ENCODE measurements around the gene LEP. TPM values are rescaled to one million over a fixed set of nuclear protein-coding genes. Genes with fewer than 3 reads are reported as not detected.

Gene LEP
- total and polyA plus RNA-seq, 2 experiments from 2014 or later, result not detected

DNA sequence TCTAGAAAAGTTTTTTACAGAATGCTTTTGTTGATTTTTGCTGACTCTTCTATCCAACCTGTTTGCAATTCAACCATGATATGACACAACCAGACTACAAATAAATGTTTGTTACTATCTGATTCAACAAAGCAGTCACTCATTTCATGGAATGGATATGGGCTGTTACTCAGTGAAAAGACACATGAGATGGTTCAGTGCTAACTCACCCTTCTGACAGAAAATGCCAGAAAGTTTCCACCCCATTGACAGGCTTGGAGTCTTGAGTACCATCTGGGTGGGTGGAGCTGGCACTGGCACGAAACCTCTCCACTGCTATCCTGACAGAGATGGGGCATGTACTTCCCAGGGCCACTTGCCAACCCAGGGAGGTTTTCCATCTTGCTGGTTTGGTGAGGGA is 63.1 kb downstream of the LEP start:
- Histone ChIP-seq H3K4me1 (ENCODE audit: low read depth) (no peaks in the 10 kb centered on the region), H3K36me3 (peaks cover 17% of the 10 kb centered on the region), H3K27me3 (no peaks in the 10 kb centered on the region), H3K9me3 (ENCODE audit: low read depth) (no peaks in the 10 kb centered on the region), H3K27ac (no peak overlapping the region), H3K4me3 (no peak overlapping the region)
- DNase-seq (ENCODE audit: low read depth in 1 of 2, low spot score in 1 of 2), result no peak
- TF ChIP-seq, protein P1, sequence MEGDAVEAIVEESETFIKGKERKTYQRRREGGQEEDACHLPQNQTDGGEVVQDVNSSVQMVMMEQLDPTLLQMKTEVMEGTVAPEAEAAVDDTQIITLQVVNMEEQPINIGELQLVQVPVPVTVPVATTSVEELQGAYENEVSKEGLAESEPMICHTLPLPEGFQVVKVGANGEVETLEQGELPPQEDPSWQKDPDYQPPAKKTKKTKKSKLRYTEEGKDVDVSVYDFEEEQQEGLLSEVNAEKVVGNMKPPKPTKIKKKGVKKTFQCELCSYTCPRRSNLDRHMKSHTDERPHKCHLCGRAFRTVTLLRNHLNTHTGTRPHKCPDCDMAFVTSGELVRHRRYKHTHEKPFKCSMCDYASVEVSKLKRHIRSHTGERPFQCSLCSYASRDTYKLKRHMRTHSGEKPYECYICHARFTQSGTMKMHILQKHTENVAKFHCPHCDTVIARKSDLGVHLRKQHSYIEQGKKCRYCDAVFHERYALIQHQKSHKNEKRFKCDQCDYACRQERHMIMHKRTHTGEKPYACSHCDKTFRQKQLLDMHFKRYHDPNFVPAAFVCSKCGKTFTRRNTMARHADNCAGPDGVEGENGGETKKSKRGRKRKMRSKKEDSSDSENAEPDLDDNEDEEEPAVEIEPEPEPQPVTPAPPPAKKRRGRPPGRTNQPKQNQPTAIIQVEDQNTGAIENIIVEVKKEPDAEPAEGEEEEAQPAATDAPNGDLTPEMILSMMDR (IDR thresholded peaks at IDR 0.05; ENCODE audit: low read depth, low read length), result no peak

DNA sequence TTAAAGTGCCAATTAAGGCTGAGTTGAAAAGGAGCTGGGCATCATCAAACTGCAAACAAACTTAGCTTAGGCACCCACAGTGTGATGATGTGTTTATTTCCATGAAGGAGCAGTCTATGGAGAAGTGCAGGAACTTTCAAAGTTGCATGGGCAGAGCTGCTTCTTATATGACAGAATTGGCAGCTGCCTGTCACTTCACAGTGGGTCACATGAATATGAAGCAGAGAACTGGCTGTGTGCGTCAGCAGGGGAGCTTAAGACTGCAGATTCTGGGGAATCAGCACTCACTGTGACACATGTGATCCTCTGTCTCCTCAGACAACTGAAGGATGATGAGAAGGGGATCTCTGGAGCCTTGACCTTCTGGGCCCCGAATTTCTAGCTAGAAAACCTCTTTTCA is 66.0 kb downstream of the LEP start:
- H3K4me1 ChIP-seq (ENCODE audit: low read depth), result no peaks in the 10 kb centered on the region
- no peak for DNase-seq (ENCODE audit: low read depth in 1 of 2, low spot score in 1 of 2)
- no peaks in the 10 kb centered on the region for H3K27me3 ChIP-seq
- peaks cover 36% of the 10 kb centered on the region for H3K36me3 ChIP-seq
- TF ChIP-seq, protein P1 (IDR thresholded peaks at IDR 0.05; ENCODE audit: low read depth, low read length), result no peak
- H3K4me3 ChIP-seq, result no peak overlapping the region
- H3K9me3 ChIP-seq (ENCODE audit: low read depth), result no peaks in the 10 kb centered on the region
- no peak overlapping the region for H3K27ac ChIP-seq

Other genes with a start within 250 kb of the LEP start
- gene LRRC4, start 209.8 kb upstream of the LEP start, total RNA-seq, result 8.3 and 9.3 TPM in 2 replicates
- 2.9 TPM in 2 replicates for gene LRRC4, start 209.8 kb upstream of the LEP start, polyA plus RNA-seq
- gene RBM28, start 102.6 kb downstream of the LEP start, total RNA-seq, result 13.1 and 26.4 TPM in 2 replicates
- gene RBM28, start 102.6 kb downstream of the LEP start, polyA plus RNA-seq, result 23.0 and 33.5 TPM in 2 replicates
- 17.6 and 26.6 TPM in 2 replicates for gene PRRT4, start 120.4 kb downstream of the LEP start, total RNA-seq
- 13.2 and 20.7 TPM in 2 replicates for gene PRRT4, start 120.4 kb downstream of the LEP start, polyA plus RNA-seq
- 23.1 and 24.0 TPM in 2 replicates for gene IMPDH1, start 168.7 kb downstream of the LEP start, total RNA-seq
- gene IMPDH1, start 168.7 kb downstream of the LEP start, polyA plus RNA-seq, result 20.5 and 27.5 TPM in 2 replicates
- gene HILPDA, start 214.6 kb downstream of the LEP start, total RNA-seq, result 16.2 and 27.5 TPM in 2 replicates
- gene HILPDA, start 214.6 kb downstream of the LEP start, polyA plus RNA-seq, result 48.7 and 56.0 TPM in 2 replicates
- 27.9 and 32.2 TPM in 2 replicates for gene METTL2B, start 235.5 kb downstream of the LEP start, total RNA-seq
- 21.3 TPM in 2 replicates for gene METTL2B, start 235.5 kb downstream of the LEP start, polyA plus RNA-seq

Measured in cardiac muscle cell (in vitro differentiated cells and primary cell).